GM21825 (cell line): ENCODE measurements around the gene MKNK2.

Source experiments
- ATAC-seq: cut with Tn5 transposase; IDR thresholded peaks from one replicate; pipeline ENCODE4 v1.9.1; 2021; ENCODE audit warnings: mild to moderate bottlenecking, moderate library complexity; ENCODE audit not compliant: unreplicated experiment

MKNK2 gene

GRCh38 chr19:2033115-2033824 is 17.8 kb downstream of the MKNK2 start:
- ATAC-seq, result no peak

- ATAC-seq, result no peak
Measured at GRCh38 chr19:2032296-2032941, 18.6 kb downstream of the MKNK2 start.

DNA sequence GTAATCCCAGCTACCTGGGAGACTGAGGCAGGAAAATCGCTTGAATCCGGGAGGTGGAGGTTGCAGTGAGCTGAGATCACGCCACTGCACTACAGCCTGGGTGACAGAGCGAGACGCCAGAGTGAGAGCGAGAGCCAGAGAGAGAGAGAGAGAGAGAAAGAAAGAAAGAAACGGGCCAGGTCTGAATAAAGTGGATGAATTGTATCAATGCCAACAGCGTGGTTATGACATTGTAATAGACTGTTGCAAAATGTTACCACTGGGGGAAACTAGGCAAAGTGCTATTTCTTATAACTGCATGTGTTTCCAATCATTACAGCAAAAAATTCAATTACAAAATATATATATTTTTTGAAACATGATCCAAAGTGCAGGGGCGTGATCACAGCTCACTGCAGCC is 23.7 kb downstream of the MKNK2 start:
- no peak for ATAC-seq

DNA sequence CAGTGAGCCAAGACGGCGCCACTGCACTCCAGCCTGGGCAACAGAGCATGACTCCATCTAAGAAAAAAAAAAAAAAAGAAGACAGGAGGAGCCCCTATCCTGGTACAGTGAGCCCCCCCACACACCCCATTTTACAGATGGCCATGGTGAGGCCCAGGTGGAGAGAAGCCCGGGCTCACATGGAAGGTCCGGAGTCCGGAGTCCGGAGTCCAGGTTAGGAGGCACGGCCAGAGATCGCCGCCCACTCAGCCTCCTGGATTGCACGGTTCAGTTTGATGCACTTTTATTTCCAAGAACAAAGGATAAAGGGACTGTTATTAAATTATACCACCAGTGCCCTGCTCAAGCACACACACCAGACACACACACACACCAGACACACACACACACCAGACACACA is 24.3 kb downstream of the MKNK2 start:
- no peak for ATAC-seq

- no peak for ATAC-seq
Measured at GRCh38 chr19:2022289-2022688, 28.8 kb downstream of the MKNK2 start.

- no peak for ATAC-seq
Measured at GRCh38 chr19:2021453-2022140, 29.4 kb downstream of the MKNK2 start.

DNA sequence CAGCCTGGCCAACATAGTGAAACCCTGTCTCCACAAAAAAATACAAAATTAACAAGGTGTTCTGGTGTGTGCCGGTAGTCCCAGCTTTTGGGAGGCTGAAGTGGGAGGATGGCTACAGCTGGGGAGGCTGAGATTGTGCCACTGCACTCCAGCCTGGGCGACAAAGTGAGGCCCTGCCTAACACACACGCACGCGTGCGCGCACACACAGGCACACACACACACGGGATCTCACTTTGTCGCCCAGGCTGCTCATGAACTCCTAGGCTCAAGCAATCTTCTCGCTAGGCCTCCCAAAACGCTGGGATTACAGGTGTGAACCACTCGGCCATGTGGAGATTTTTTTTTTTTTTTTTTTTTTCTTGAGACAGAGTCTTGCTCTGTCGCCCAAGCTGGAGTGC is 32.3 kb downstream of the MKNK2 start:
- ATAC-seq, result no peak

DNA sequence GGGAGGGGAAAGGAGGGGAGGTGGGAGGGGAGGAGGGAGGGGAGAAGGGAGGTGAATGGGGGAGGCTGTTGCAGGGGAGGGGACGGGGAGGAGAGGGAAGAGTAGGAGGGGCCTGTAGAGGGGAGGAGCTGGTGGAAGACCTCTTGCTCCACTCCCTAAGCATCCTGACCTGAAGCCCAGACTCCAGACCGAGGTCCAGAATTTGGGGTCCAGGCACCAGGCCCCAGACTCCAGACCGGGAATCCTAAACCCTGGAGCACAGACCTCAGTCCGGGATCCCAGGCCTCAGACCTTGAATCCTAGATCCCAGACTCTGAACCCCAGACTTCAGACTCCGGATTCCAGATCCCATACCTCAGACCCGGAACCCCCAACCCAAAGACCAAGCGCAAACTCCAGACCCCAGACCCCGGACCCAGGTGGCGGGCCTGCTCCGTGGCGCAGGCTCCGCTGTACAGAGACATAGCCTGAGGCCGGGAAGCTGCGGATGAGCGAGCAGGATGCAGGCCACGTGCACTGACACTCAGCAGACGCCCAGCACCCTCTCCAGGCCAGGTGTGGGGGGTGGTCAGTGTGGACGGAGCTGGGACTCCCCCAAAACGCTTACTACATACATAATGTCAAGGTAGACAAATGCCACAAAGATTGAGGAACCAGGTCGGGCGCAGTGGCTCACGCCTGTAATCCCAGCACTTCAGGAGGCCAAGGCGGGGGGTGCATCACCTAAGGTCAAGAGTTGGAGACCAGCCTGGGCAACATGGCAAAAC is 34.8 kb downstream of the MKNK2 start:
- no peak for ATAC-seq

DNA sequence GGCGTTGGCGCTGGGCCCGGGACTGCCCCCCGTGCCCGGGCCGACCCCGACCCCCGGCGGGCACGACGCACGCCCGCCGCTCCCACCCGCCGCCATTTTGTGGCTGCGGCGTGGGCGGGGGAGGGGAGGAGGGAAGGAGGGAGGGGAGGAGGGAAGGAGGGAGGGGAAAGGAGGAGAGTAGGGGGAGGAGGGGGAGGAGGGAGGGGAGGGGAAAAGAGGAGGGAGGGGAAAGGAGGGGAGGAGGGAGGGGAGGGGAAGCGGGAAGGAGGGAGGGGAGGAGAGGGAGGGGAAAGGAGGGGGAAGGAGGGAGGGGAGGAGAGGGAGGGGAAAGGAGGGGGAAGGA is 35.5 kb downstream of the MKNK2 start, which contains the start of gene BTBD2:
BTBD2 (minus strand) TSS at position 107 of the 343 bp plus-strand sequence; CDS start at position 96, 11 bp downstream.
- ATAC-seq, result no peak

DNA sequence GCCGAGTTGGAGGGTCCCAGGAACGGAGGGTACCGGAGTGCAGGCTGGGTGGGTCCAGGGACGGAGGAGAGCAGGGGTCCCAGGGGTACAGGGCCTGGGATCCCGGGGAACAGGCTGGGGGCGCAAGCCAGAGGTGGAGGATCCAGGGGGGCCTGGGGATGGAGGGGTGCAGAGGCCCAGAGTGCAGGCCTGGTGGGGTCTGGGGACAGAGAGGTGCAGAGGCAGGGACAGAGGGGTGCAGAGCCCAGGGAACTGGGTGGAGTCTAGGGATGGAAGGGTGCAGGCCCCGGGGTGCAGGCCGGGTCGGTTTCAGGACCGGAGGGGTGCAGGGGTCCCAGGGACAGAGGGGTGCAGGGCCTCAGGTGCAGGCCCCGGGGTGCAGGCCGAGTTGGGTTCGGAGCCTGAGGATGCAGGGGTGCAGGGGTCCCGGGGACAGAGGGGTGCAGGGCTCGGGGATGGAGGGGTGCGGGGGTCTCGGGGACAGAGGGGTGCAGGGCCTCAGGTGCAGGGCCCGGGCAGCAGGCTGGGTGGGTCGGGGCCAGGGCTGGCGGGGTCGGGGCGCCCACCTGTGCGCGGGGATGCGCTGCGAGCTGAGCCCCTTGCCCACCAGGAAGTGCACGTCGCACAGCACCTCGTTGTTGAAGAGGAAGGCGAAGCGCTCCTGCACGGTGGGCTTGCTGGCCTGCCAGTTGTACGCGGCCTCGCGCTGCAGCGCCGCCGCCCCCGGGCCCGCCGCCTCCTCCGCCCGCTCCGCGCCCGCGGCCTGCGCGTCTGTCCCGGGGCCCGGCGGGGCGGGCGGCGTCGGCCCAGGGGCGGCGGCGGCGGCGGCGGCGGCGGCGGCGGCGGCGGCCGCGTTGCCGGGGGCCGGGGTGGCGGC is 36.1 kb downstream of the MKNK2 start:
- ATAC-seq, result no peak

DNA sequence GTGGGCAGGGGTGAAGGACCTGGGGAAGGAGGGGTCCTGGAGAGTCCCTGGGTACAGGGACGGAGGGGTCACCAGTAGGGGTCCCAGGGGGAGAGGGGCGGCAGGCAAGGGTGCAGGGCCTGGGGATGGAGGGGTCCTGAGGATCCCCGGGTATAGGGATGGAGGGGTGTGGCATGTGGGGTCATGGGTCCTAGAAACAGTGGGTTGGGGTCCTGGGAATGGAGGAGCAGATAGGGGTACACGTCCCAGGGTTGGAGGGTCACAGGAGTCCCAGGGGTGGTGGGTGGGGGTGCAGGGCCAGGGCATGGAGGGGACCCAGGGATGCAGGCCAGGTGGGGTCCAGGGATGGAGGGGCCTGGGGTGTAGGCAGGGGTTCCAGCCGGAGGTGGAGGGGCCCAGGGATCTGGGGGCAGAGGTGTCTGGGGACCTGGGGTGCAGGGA is 36.9 kb downstream of the MKNK2 start:
- ATAC-seq, result no peak

DNA sequence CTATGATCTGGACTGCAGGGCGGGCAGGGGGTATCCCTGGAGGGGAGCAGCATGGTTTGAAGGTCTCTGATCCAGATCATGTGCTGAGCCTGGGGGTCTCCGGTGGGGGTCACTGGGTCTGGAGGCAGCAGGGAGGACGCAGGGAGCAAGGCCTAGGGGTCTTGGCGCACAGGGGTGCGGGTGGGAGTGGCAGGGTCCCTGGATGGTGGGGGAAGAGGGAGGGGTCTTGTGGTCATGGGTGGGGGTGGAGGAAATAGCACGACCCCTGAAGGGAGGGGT is 37.4 kb downstream of the MKNK2 start:
- ATAC-seq, result no peak

DNA sequence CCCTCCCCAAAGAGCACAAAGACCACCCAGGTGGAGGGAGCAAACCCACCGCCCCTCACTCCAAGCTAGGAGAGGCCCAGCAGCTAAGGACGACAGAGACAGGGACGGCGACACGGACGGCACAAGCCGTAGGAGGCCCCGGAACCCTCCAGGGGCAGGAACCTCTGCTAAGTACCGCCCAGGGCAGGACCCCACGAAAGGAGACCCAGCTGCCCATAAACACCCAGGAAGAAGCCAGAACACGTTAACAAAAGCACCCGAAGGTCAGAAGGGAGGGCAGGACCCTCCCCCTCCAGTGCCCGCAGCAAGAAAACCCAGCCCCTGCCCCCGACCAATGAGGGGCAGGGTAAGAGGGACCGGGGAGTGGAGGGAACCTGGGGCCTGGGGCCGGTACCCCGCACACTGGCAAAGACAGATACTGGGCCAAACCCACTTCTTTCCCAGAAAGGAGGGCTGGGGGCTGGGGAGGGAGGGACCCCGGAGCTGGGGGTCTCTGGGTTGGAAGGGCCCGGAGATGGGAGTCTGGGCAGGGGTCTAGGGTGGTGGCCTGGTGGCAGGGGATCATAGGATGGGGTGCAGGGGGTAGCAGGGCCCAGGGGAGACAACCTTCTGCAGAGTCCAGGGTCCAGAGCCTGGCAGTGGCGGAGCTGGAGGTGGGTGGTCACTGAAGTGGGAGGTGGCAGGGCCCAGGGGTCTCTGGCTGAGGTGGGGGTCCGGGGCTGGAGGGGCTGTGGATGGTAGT is 37.9 kb downstream of the MKNK2 start:
- no peak for ATAC-seq

- no peak for ATAC-seq
Measured at GRCh38 chr19:2011169-2011568, 39.9 kb downstream of the MKNK2 start.

DNA sequence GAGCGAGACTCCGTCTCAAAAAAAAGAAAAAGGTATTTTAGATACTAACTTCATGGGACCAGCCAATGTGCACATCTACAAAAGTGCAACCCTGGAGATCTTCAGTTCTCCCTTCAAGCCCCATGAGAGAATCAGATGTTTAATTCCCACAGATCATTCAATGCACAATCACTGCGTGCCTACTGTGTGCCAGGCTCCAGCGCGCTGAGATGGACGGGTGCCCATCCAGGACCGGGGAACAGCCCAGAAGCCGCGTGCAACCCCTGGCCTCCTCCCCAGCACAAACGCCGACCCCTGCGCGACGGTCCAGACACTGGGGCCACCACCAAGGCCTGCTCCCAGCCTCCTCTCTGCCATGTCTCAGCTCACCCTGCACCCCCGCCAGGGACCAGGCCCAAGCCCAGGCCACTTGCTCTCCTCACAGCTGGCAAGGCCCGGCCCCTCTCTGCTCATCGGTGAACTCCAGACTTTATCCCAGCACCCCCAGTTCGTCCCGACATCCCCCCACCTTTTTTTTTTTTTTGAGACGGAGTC is 40.8 kb downstream of the MKNK2 start:
- no peak for ATAC-seq

- ATAC-seq, result no peak
Measured at GRCh38 chr19:2003874-2004273, 47.2 kb downstream of the MKNK2 start.

DNA sequence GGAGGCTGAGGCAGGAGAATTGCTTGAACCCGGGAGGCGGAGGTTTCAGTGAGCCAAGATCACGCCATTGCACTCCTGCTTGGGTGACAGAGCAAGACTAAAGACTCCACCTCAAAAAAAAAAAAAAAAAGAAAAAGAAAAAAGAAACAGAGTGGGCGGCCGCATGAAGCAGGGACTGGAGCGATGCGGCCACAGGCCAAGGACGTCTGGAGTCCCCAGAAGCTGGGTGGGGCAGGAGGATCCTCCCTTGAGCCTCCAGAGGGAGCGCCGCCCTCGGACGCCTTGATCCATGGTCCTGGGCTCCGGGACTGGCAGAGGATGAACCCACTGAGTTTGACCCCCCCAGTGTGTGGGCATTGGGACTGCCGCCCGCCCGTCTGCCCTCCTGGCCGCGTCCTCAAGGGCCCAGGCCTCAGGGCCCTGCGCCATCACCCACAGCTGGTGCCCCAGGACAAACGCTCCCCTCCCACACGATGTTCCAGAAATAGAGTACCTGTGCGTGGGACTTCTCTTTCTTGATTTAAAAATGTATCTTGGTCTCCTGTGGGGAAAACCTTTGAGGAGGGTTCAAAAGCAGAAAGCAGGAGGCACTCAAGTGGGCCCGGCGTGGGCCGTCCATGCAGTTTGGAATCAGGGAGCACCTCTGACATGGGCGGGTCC is 51.1 kb downstream of the MKNK2 start:
- no peak for ATAC-seq

DNA sequence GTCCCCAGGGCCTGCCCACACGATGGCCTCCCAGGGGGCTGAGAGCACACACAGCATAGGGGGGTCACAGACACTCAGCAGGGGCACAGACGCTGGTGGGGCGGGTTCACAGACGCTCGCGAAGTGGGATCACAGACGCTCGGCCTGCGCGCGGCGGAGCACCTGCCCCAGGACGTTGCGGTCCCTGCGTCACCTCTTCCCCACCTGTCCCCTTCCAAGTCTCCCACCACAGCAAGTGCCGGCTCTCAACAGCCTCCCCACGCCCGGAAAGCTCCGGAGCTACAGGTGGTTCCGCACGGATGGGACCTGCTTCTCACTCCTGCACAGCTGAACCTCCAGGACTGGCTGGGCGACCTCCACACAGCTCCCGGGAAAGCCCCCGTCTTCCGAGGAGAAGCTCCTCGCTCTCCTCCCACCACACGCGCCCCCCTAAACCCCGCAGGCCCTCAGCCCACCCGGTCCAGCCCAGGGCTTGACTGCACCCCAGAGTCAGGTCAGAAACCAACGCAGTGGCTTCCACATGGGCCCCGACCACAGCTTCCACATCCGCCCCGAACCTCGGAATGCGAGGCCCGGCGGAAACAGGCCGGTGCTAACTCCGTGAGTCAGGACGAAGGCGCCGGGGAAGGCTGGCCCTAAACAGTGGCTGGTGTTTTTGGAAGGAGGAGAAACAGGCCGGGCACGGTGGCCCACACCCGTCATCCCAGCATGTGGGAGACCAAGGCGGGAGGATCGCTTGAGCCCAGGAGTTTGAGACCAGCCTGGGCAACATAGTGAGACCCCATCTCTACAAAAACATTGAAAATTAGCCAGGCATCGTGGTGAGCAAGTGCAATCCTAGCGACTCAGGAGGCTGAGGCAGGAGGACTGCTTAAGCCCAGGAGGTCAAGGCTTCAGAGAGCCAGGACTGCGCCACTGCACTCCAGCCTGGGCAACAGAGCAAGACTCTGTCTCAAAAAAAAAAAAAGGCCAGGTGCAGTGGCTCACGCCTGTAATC is 52.0 kb downstream of the MKNK2 start:
- no peak for ATAC-seq
